OCI-LY1 (cell line): Measurements from ENCODE around the gene DGCR8.

Source experiments
- H2AFZ ChIP-seq: fragments of 200-600 bp; sonication (generic), shearing (Covaris generic); 2 replicates; pipeline ENCODE4 v1.6.0; 2014; ENCODE audit warnings: antibody characterized with exemption, mild to moderate bottlenecking, low read length
- H3F3A ChIP-seq: fragments of 200-600 bp; sonication (generic), shearing (Covaris generic); 2 replicates; pipeline ENCODE4 v1.6.0; 2014; ENCODE audit warnings: mild to moderate bottlenecking, antibody characterized with exemption, low read length, moderate library complexity; ENCODE audit not compliant: insufficient read depth
- H3K27ac ChIP-seq: fragments of 200-600 bp; sonication (generic); 2 replicates; pipeline ENCODE4 v1.5.1; 2014; ENCODE audit warnings: low read length, mixed run types, mild to moderate bottlenecking, low read depth; ENCODE audit not compliant: poor library complexity, severe bottlenecking
- H3K27me3 ChIP-seq: fragments of 200-600 bp; sonication (generic); 2 replicates; pipeline ENCODE4 v1.6.0; 2014; ENCODE audit warnings: antibody characterized with exemption, mild to moderate bottlenecking, low read length, moderate library complexity; ENCODE audit not compliant: insufficient read depth
- H3K36me3 ChIP-seq: fragments of 200-600 bp; sonication (generic); 2 replicates; pipeline ENCODE4 v1.6.1; 2014; ENCODE audit warnings: mild to moderate bottlenecking, antibody characterized with exemption, low read length, moderate library complexity, mixed read lengths; ENCODE audit not compliant: insufficient read depth
- H3K4me1 ChIP-seq: fragments of 200-600 bp; sonication (generic); 2 replicates; pipeline ENCODE4 v1.5.1; 2014; ENCODE audit warnings: mild to moderate bottlenecking, low read length, moderate library complexity; ENCODE audit not compliant: insufficient read depth, severe bottlenecking
- H3K4me2 ChIP-seq: fragments of 200-600 bp; sonication (generic), shearing (Covaris generic); 2 replicates; pipeline ENCODE4 v1.6.1; 2014; ENCODE audit warnings: low read length
- H3K4me3 ChIP-seq: fragments of 200-600 bp; sonication (generic); 2 replicates; pipeline ENCODE4 v1.5.1; 2014; ENCODE audit warnings: low read length, low read depth, mild to moderate bottlenecking, mixed read lengths; ENCODE audit not compliant: poor library complexity, severe bottlenecking
- H3K79me2 ChIP-seq: fragments of 200-600 bp; shearing (Covaris generic); 2 replicates; pipeline ENCODE4 v1.6.1; 2016; ENCODE audit warnings: mixed run types, low read length, mixed read lengths; ENCODE audit not compliant: insufficient read depth
- H3K9ac ChIP-seq: fragments of 200-600 bp; sonication (generic), shearing (Covaris generic); 2 replicates; pipeline ENCODE4 v1.6.1; 2014; ENCODE audit warnings: mild to moderate bottlenecking, low read length, mixed read lengths
- H3K9me2 ChIP-seq: fragments of 200-600 bp; sonication (generic), shearing (Covaris generic); 2 replicates; pipeline ENCODE4 v1.6.1; 2014; ENCODE audit warnings: low read depth, mild to moderate bottlenecking, low read length, mixed read lengths
- H3K9me3 ChIP-seq: fragments of 200-600 bp; shearing (Covaris generic); 2 replicates; pipeline ENCODE4 v1.6.1; 2014; ENCODE audit warnings: low read length, mixed read lengths
- H4K20me1 ChIP-seq: fragments of 200-600 bp; sonication (generic), shearing (Covaris generic); 2 replicates; pipeline ENCODE4 v1.6.0; 2016; ENCODE audit warnings: mild to moderate bottlenecking, low read length; ENCODE audit not compliant: insufficient read depth
- EZH2 ChIP-seq: fragments of 200-600 bp; sonication (generic), shearing (Covaris generic); IDR thresholded peaks from 2 replicates; pipeline ENCODE4 v1.8.0; 2017; ENCODE audit warnings: borderline replicate concordance, mixed run types, mild to moderate bottlenecking, antibody characterized with exemption, low read length, moderate library complexity, mixed read lengths
- TF ChIP-seq, protein P1 (sequence below): fragments of 200-600 bp; sonication (generic), shearing (Covaris generic); IDR thresholded peaks from 2 replicates; pipeline ENCODE4 v1.5.1; 2017; ENCODE audit warnings: mild to moderate bottlenecking, antibody characterized with exemption, low read length, moderate library complexity, mixed read lengths

Gene DGCR8

DNA sequence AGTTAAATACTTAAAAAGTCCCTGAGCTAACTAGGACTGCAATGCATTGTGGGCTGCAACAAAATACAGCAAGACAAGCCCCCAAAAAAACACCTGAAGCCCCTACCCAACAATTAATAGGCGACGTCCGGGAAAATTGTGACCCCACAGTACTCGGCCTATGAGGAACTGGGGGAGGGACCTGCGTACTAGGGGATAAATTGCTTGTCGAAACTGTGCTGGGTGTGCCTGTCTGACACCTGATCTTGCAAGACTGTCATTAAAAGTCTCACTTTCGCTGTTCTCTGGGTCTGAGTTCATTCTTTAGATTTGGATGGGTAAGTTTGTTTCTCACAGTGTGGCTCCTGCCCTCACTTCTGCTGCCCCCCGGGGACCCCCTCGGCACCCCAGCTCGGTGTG is 44.0 kb upstream of the DGCR8 start:
- H3K4me3 ChIP-seq: no peak overlapping the region
- H3K4me1 ChIP-seq: peaks cover 30% of the 10 kb centered on the region
- H3K4me2 ChIP-seq: no peak overlapping the region
- H3K9me3 ChIP-seq: peaks cover 6% of the 10 kb centered on the region; the same call in 1 of the 2 replicates
- no peaks in the 10 kb centered on the region for H4K20me1 ChIP-seq
- no peak overlapping the region for H3K9ac ChIP-seq
- peaks cover 8% of the 10 kb centered on the region for H3K36me3 ChIP-seq
- no peak overlapping the region for H2AFZ ChIP-seq
- H3K27me3 ChIP-seq: no peaks in the 10 kb centered on the region
- H3K9me2 ChIP-seq: no peaks in the 10 kb centered on the region
- H3K79me2 ChIP-seq: no peaks in the 10 kb centered on the region
- H3K27ac ChIP-seq: no peak overlapping the region
- TF ChIP-seq, protein P1, sequence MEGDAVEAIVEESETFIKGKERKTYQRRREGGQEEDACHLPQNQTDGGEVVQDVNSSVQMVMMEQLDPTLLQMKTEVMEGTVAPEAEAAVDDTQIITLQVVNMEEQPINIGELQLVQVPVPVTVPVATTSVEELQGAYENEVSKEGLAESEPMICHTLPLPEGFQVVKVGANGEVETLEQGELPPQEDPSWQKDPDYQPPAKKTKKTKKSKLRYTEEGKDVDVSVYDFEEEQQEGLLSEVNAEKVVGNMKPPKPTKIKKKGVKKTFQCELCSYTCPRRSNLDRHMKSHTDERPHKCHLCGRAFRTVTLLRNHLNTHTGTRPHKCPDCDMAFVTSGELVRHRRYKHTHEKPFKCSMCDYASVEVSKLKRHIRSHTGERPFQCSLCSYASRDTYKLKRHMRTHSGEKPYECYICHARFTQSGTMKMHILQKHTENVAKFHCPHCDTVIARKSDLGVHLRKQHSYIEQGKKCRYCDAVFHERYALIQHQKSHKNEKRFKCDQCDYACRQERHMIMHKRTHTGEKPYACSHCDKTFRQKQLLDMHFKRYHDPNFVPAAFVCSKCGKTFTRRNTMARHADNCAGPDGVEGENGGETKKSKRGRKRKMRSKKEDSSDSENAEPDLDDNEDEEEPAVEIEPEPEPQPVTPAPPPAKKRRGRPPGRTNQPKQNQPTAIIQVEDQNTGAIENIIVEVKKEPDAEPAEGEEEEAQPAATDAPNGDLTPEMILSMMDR: no peak
- no peak for TF ChIP-seq EZH2
- no peaks in the 10 kb centered on the region for H3F3A ChIP-seq

DNA sequence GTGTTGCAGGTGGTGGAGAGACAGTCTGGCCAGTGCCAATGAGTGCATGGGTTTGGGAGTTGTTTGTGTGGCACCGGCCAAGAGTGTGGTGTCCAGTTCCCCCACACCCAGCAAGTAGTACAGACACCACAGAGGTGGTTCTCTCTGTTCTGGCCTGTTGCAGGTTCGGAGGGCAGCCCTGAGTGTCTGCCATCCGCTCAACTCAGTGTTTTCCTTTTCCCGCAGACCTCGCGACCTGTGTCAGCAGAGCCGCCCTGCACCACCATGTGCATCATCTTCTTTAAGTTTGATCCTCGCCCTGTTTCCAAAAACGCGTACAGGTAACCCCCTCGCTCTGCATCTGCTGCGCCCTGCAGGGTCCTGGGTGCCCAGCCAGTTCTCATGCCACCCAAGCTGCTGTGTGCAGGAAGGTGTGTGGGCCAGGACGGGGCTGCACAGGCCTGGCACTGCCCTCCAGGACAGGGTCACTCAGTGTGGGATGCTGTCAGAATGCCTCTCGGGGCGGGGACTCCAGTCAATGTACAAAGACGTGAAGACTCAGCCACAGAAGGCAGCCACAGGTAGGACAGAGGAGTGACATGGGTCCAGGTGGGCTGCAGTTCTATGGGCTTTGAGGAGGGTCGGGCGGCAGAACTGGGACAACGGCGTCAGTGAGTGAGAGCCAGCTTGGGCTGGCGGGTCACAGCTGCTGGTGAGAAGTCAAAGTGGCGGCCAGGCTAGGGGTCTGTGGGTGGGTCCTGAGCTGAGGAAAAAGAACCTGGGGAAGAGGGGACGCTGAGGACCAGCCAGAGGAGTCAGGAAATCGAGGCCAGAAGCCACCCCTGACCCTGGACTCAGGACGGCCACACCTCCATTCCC is 43.3 kb upstream of the DGCR8 start:
- Histone ChIP-seq H4K20me1 (no peaks in the 10 kb centered on the region), H3K9ac (no peak overlapping the region), H3K36me3 (peaks cover 8% of the 10 kb centered on the region), H3K27ac (no peak overlapping the region), H3K9me2 (no peaks in the 10 kb centered on the region), H2AFZ (no peak overlapping the region), H3K4me3 (no peak overlapping the region), H3K4me2 (no peak overlapping the region), H3K4me1 (peaks cover 24% of the 10 kb centered on the region), H3K27me3 (no peaks in the 10 kb centered on the region), H3K79me2 (no peaks in the 10 kb centered on the region), H3F3A (no peaks in the 10 kb centered on the region), H3K9me3 (peaks cover 6% of the 10 kb centered on the region; the same call in 1 of the 2 replicates)
- TF ChIP-seq EZH2: no peak

DNA sequence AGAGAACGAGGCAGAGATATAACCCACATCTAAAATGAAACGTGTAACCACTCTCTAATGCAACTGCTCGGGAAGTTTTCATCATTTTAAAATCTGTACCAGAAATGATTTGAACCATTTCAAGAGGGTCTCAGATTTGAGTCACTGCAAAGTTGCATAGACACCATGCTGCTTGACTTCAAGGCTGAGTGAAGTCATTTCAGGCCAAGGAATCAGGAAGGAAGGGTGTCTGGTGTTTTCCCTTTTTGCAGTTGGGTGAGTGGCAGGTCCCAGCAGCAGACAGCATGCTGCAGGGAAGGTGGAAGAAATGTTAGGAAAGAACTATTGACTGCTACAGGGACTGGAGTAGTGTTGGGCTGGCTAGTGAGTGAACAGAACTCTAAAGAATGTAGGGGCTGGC is 42.6 kb upstream of the DGCR8 start:
- Histone ChIP-seq H3K27me3 (no peaks in the 10 kb centered on the region), H3K4me1 (peaks cover 18% of the 10 kb centered on the region), H3K4me2 (no peak overlapping the region), H3K36me3 (peaks cover 11% of the 10 kb centered on the region), H3K4me3 (no peak overlapping the region), H3K9me2 (no peaks in the 10 kb centered on the region), H2AFZ (no peak overlapping the region), H3K9ac (no peak overlapping the region), H3K9me3 (peaks cover 6% of the 10 kb centered on the region; the same call in 1 of the 2 replicates), H3K79me2 (no peaks in the 10 kb centered on the region), H4K20me1 (no peaks in the 10 kb centered on the region), H3F3A (no peaks in the 10 kb centered on the region), H3K27ac (no peak overlapping the region)
- no peak for TF ChIP-seq EZH2
- TF ChIP-seq, protein P1: no peak
